Measurements from ENCODE around the gene BACE2. TPM values are rescaled to one million over a fixed set of nuclear protein-coding genes. Genes with fewer than 3 reads are reported as not detected.

Gene BACE2
- total RNA-seq, 2 donors from 2014 or later: 71.9 to 129 TPM

DNA sequence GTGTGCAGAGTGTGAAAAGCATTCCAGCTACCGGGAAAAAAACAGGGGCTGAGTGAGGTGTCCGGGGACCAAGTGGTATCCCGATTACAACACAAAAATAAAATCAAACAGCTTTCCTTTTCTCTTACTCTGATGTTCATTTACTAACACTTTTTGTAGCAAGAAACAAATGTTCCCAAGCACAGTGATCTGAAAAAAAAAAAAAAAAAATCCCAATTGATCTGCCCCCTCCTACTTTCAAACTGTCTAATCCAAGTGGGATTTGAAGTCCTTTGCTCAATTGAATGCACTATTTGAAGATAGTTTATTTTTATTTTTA, 1.3 kb downstream of the BACE2 start:
- Histone ChIP-seq H3K27me3 (replicated peaks; ENCODE audit: insufficient read depth) (no peaks in the 10 kb centered on the region), H3K27ac (peak overlapping the region; percentile 53 to 61), H3K4me3 (peak overlapping the region; percentile 97), H3K4me1 (ENCODE audit: control insufficient read depth in 1 of 2, low read depth in 2 of 2) (peaks cover 26 to 50% of the 10 kb centered on the region in 2 donors), H3K9me3 (no peaks in the 10 kb centered on the region), H3K36me3 (peaks cover 6% of the 10 kb centered on the region)
- ATAC-seq (ENCODE audit: insufficient number of reproducible peaks, low FRiP score, low read depth): no peak
- TF ChIP-seq, protein P1, sequence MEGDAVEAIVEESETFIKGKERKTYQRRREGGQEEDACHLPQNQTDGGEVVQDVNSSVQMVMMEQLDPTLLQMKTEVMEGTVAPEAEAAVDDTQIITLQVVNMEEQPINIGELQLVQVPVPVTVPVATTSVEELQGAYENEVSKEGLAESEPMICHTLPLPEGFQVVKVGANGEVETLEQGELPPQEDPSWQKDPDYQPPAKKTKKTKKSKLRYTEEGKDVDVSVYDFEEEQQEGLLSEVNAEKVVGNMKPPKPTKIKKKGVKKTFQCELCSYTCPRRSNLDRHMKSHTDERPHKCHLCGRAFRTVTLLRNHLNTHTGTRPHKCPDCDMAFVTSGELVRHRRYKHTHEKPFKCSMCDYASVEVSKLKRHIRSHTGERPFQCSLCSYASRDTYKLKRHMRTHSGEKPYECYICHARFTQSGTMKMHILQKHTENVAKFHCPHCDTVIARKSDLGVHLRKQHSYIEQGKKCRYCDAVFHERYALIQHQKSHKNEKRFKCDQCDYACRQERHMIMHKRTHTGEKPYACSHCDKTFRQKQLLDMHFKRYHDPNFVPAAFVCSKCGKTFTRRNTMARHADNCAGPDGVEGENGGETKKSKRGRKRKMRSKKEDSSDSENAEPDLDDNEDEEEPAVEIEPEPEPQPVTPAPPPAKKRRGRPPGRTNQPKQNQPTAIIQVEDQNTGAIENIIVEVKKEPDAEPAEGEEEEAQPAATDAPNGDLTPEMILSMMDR (IDR thresholded peaks at IDR 0.05): no peak
- DNase-seq (ENCODE audit: low spot score): no peak

DNA sequence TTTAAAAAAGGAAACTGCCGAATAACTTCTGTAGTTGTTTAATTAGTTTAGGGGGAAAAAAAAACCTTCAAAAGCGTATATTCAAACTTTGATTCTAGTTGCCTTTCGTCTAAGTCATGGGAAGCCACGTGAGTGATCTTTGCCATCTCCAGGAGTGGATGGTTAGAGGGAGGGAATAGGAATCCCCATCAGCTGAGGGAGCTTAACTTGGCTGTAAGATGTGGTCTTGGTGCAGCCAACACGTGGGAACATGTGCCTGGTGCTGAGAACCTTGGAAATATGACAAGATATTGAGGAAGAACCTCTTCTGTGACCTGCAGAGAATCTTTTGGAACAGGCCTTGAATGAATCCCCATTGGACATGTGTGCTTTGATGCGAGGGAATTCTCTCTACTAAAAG, 1.7 kb downstream of the BACE2 start:
- Histone ChIP-seq H3K27ac (peak overlapping the region in 1 of 2 donors; percentile 61), H3K36me3 (peaks cover 6% of the 10 kb centered on the region), H3K4me1 (ENCODE audit: control insufficient read depth in 1 of 2, low read depth in 2 of 2) (peaks cover 30 to 54% of the 10 kb centered on the region in 2 donors), H3K4me3 (peak overlapping the region; percentile 97), H3K9me3 (no peaks in the 10 kb centered on the region), H3K27me3 (replicated peaks; ENCODE audit: insufficient read depth) (no peaks in the 10 kb centered on the region)
- DNase-seq (ENCODE audit: low spot score) (no peak), ATAC-seq (ENCODE audit: insufficient number of reproducible peaks, low FRiP score, low read depth) (no peak)
- TF ChIP-seq, protein P1 (IDR thresholded peaks at IDR 0.05): no peak

DNA sequence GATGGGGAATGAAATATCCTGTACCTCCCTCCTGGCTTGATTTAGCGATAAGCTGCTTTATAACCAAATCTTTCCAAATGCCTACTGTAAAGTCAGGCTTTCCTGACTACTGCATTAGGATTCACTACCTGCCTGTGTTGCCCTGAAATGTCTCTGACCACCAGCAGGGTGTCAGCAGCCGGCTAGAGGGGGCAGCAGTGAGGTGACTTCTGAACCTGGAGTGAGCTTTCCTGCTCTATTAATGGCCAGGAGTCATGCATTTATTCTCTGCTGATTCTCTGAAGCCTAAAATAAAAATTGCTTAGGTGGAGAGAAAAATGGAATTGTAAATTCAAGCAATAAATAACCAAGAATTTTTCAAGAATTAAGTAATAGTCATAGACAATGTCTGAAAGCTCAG, 2.5 kb downstream of the BACE2 start:
- peaks cover 36 to 61% of the 10 kb centered on the region in 2 donors for H3K4me1 ChIP-seq (ENCODE audit: control insufficient read depth in 1 of 2, low read depth in 2 of 2)
- ATAC-seq (ENCODE audit: insufficient number of reproducible peaks, low FRiP score, low read depth) (no peak), DNase-seq (ENCODE audit: low spot score) (no peak)
- H3K36me3 ChIP-seq: peaks cover 6% of the 10 kb centered on the region
- H3K27ac ChIP-seq: peak overlapping the region in 1 of 2 donors; percentile 65
- TF ChIP-seq, protein P1 (IDR thresholded peaks at IDR 0.05): peak; percentile 56
- no peaks in the 10 kb centered on the region for H3K9me3 ChIP-seq
- H3K4me3 ChIP-seq: peak overlapping the region; percentile 97
- H3K27me3 ChIP-seq (replicated peaks; ENCODE audit: insufficient read depth): no peaks in the 10 kb centered on the region

DNA sequence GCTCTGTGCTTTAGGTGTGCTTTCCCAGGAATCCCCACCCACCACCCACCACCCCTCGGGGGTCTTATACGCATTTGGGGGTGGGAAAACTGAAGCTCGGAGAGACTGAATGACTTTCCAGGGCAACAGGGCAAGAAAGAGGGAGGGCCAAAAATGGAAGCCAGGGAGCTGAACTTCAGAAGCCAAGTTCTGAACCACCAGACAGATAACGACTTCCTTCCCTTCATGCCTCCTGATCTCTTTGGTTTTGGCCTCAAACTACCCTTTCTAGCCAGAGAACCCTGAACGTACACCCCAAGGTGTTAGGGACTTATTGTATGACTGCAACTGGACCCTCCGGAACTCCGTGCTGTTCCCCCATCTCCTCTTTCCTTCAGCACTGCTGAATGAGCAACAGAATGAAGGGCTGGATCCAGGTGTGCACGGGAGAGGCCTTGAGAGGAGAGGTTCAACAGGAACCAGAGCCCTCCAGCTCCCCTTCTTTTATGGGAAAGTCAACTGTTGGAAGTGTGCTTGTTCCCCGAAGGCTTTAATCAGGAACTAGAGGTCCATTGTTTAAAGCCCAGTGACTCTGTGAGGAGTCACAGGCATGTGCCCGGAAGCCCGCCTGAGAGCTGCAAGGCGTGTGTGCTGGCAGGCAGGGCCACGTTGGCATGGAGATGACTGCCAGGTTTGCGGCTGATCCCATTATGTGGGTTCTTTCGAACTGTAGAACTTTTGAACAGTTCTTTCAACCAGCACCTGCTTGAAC, 3.1 kb downstream of the BACE2 start:
- H3K36me3 ChIP-seq: peaks cover 6% of the 10 kb centered on the region
- DNase-seq (ENCODE audit: low spot score): no peak
- no peaks in the 10 kb centered on the region for H3K27me3 ChIP-seq (replicated peaks; ENCODE audit: insufficient read depth)
- no peak for ATAC-seq (ENCODE audit: insufficient number of reproducible peaks, low FRiP score, low read depth)
- peak overlapping the region in 1 of 2 donors; percentile 65 for H3K27ac ChIP-seq
- peak overlapping the region; percentile 97 for H3K4me3 ChIP-seq
- TF ChIP-seq, protein P1 (IDR thresholded peaks at IDR 0.05): no peak
- peaks cover 42 to 67% of the 10 kb centered on the region in 2 donors for H3K4me1 ChIP-seq (ENCODE audit: control insufficient read depth in 1 of 2, low read depth in 2 of 2)
- no peaks in the 10 kb centered on the region for H3K9me3 ChIP-seq

DNA sequence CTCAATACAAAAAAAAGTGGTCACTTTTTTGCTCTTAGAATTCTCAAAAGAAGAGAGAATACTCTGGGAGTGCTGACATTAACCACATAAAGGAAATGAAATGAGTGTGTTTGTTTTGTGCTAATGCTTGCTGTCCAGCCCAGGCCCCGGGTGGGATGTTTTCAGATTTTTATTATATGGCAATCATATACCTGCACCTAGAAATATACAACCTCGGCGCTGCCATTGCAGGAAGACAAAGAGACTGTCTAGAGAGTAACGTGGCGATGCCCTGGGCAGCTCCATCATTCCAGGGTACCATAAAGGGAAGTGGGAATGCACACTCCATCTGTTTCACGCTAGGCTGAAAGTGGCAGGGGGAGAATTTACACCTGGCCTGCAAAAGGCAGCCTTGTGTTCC, 7.1 kb downstream of the BACE2 start:
- Histone ChIP-seq H3K27ac (no peak overlapping the region), H3K36me3 (peaks cover 6% of the 10 kb centered on the region), H3K9me3 (no peaks in the 10 kb centered on the region), H3K4me3 (no peak overlapping the region), H3K27me3 (replicated peaks; ENCODE audit: insufficient read depth) (no peaks in the 10 kb centered on the region), H3K4me1 (ENCODE audit: control insufficient read depth in 1 of 2, low read depth in 2 of 2) (peaks cover 67 to 92% of the 10 kb centered on the region in 2 donors)
- ATAC-seq (ENCODE audit: insufficient number of reproducible peaks, low FRiP score, low read depth): no peak
- no peak for DNase-seq (ENCODE audit: low spot score)
- TF ChIP-seq, protein P1 (IDR thresholded peaks at IDR 0.05): no peak
